GM21528 (cell line): Measurements from ENCODE around the gene TPO.
"Not testable (repeated sequence)": the region's sequence is repeated elsewhere in the genome, so short reads cannot be mapped to it uniquely, and the experiment has no call there.

Experiments
- ATAC-seq: cut with Tn5 transposase; IDR thresholded peaks from one replicate; pipeline ENCODE4 v1.9.1; 2021; ENCODE audit warnings: mild to moderate bottlenecking, moderate library complexity; ENCODE audit not compliant: unreplicated experiment, low FRiP score

The TPO gene

GRCh38 chr2:1413156-1413710 is at the start of gene TPO:
TPO (plus strand) TSS chr2:1413463; CDS start chr2:1414409, 946 bp downstream.
- no peak for ATAC-seq

GRCh38 chr2:1366546-1367134 is 46.6 kb upstream of the TPO start:
- no peak for ATAC-seq

GRCh38 chr2:1367601-1368000 is 45.7 kb upstream of the TPO start:
- no peak for ATAC-seq

GRCh38 chr2:1369905-1370304 is 43.4 kb upstream of the TPO start:
- no peak for ATAC-seq

GRCh38 chr2:1370461-1370860 is 42.8 kb upstream of the TPO start:
- no peak for ATAC-seq

GRCh38 chr2:1371082-1371481 is 42.2 kb upstream of the TPO start:
- no peak for ATAC-seq

GRCh38 chr2:1373830-1374229 is 39.4 kb upstream of the TPO start:
- ATAC-seq = no peak

- no peak for ATAC-seq
Observed at GRCh38 chr2:1374287-1374686, 39.0 kb upstream of the TPO start.

- no peak for ATAC-seq
Observed at GRCh38 chr2:1375794-1376193, 37.5 kb upstream of the TPO start.

- ATAC-seq = no peak
Observed at GRCh38 chr2:1377473-1377872, 35.8 kb upstream of the TPO start.

- no peak for ATAC-seq
Observed at GRCh38 chr2:1378456-1379150, 34.7 kb upstream of the TPO start.

GRCh38 chr2:1381644-1382043 is 31.6 kb upstream of the TPO start:
- no peak for ATAC-seq

- not testable (repeated sequence) for ATAC-seq
Observed at GRCh38 chr2:1387954-1388725, 25.1 kb upstream of the TPO start.

- ATAC-seq = not testable (repeated sequence)
Observed at GRCh38 chr2:1390118-1390517, 23.1 kb upstream of the TPO start.

- no peak for ATAC-seq
Observed at GRCh38 chr2:1393321-1393720, 19.9 kb upstream of the TPO start.

GRCh38 chr2:1394709-1395408 is 18.4 kb upstream of the TPO start:
- no peak for ATAC-seq

- no peak for ATAC-seq
Observed at GRCh38 chr2:1397350-1397749, 15.9 kb upstream of the TPO start.

- ATAC-seq = no peak
Observed at GRCh38 chr2:1398191-1398590, 15.1 kb upstream of the TPO start.

- ATAC-seq = no peak
Observed at GRCh38 chr2:1400943-1401735, 12.1 kb upstream of the TPO start.

- ATAC-seq = no peak
Observed at GRCh38 chr2:1402064-1402463, 11.2 kb upstream of the TPO start.
